NCI-H82 treated with DMSO at 0.1 percent for 48 hours (cell line): ENCODE results near the gene PPP1R16B.
"Not testable (repeated sequence)": the region's sequence is repeated elsewhere in the genome, so short reads cannot be mapped to it uniquely, and the experiment has no call there.

Experiments
- DNase-seq: peaks from one replicate; lab custom pipeline; 2025; ENCODE audit not compliant: unreplicated experiment; lab: John Stamatoyannopoulos, UW

The PPP1R16B gene

GRCh38 chr20:38791291-38791690, 14.2 kb upstream of the PPP1R16B start:
- DNase-seq, result no peak

DNA sequence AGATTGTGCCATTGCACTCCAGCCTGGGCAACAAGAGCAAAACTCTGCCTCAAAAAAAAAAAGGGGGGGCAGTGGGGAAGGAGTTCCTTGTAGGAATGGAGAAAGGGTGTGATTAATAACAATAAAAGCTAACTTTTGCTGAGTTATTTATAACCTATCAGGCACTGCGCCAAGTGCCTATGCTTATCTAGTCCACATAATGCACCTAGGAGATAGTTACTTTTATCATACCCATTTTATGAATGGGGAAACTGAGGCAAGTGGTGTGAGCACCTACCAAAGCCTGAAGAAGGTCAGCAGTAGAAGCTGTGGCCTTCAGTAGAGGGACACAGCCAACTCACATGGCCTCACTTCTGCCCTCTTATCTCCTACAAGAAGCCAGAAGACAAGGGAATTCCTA, 13.6 kb upstream of the PPP1R16B start:
- DNase-seq, result no peak

DNA sequence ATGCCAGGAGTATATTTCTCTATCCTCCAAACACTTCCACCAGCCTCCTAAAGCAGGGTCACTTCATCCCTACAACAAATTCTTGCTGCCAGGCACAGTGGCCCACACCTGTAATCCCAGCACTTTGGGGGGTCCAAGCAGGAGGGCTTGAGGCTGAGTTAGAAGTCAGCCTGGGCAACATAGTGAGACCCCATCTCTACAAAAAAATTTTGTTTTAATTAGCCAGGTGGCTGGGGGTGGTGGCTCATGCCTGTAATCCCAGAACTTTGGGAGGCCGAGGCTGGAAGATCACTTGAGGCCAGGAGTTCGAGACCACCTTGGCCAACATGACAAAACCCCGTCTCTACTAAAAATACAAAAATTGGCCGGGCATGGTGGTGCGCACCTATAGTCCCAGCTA, 11.4 kb upstream of the PPP1R16B start:
- DNase-seq, result not testable (repeated sequence)

- DNase-seq, result no peak
These were observed 7.2 kb upstream of the PPP1R16B start for GRCh38 chr20:38798266-38798665.

GRCh38 chr20:38799203-38799602, 6.3 kb upstream of the PPP1R16B start:
- DNase-seq, result no peak

DNA sequence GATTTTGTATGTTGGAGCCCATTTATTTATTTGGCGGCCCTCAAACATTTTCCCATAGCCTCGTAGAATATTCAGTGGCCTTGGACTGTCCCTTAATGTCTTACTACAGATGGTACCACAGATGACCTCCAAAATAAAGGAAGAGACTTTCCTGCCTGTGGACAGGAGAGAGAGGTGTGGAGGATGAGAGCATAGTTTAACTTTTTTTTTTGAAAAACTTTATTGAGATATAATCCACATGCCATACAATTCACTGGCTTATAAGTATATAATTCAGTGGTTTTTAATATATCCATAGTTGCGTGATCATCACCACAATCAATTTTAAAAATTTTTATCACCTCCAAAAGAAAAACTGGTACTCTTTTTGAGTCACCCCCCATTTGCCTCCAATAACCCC, 4.6 kb upstream of the PPP1R16B start:
- DNase-seq, result no peak

- DNase-seq, result no peak
These were observed 1.3 kb upstream of the PPP1R16B start for GRCh38 chr20:38804221-38804620.

DNA sequence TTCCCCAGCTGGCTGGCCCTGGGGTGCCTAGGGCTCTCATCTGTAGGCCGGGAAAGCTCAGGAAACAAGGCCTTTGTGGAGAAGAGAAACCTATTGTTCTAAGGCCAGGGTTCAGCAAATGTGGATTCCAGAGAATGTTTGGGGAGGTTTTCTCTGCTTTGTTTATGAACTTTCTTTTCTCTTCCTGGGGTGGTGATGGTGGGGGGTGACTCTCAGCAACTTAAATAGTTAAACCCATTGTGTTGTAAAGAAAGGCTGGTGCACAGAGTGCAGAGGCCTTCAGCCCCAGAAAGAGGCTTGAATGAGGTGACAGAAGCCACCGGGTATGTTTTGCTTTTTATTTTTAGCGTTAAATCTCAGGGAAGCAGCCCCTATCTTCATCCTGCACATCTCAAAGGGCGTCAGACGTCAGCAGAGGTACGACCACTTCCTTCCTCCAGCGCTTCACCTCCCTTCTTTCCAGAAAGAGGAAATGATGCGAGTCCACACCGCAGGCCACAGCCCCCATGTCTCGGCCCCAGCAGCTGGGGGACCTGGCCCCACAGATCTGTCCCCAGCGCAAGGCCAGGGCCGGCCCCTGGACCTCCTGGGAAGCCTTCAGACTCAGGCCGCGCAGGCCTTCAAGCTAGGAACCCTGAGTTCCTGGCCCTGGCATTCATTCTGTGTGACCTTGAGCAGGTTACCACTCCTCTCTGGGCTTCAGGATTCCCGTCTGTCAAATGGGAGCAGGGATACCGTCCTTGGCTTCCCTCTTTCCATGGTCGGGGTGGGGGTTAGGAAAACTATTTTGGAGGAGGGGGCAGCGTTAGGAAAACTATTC, 605 bp upstream of the PPP1R16B start:
- DNase-seq, result no peak

GRCh38 chr20:38805958-38806854, 709 bp downstream of the PPP1R16B start:
- DNase-seq, result no peak

DNA sequence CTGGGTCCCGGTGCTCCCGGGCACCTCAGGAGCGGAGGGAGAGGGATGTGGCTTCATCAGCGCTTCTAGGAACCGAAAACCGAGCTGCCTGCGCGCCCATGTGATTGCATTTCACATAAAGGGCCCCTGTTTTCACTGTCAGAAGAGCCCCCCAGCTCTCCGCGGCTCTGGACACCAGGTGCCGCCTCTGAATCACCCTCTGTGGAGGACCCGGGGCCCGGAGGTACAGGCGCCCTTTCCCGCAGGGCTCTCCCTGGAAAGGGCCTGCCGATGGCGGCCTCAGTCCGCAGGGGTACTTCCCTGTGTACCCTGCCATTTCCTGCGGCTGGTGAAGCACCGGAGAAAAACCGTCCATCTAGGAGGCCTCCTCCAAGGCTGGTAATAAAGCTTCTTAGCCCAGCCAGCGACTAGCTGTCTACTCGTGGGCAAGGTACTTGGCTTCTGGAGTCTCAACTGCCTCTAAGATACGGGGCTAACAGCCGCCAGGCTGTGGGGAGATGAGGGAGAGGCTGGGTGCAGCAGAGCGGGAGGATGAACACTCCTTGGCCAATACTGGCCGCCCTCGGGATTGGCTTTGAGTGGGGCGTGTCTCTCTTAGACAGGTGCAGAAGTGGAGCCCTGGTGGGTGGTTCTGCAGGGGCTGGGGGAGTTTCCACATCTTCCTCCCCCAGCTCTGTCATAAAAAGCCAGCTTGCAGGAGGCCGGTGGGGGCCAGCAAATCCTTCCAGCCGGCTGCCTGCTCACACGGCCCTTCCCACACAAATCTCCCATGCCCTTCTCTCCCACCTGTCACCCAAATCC, 1.6 kb downstream of the PPP1R16B start:
- no peak for DNase-seq

- DNase-seq, result no peak
These were observed 4.4 kb downstream of the PPP1R16B start for GRCh38 chr20:38809942-38810341.

- no peak for DNase-seq
These were observed 5.6 kb downstream of the PPP1R16B start for GRCh38 chr20:38810926-38811630.

GRCh38 chr20:38811769-38812168, 6.3 kb downstream of the PPP1R16B start:
- DNase-seq, result no peak

DNA sequence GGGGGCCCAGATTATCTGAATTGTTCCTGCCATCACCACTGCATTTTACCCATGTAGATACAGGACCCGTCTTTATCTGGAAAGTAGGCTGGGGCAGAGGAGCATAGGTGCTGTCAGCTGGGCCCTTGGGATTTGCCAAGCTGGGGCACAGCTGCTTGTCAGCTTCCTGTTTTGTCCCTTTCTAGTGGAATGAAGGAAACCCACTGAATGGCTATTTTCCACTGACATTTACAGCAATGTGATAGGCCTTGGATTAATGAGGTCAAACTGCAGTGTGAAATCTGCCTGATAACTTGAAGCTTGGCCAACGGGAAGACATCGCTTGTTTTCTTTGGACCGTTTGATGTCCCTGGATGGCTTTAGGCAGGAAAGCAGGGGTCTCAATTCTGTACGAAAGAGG, 6.7 kb downstream of the PPP1R16B start:
- DNase-seq, result no peak

DNA sequence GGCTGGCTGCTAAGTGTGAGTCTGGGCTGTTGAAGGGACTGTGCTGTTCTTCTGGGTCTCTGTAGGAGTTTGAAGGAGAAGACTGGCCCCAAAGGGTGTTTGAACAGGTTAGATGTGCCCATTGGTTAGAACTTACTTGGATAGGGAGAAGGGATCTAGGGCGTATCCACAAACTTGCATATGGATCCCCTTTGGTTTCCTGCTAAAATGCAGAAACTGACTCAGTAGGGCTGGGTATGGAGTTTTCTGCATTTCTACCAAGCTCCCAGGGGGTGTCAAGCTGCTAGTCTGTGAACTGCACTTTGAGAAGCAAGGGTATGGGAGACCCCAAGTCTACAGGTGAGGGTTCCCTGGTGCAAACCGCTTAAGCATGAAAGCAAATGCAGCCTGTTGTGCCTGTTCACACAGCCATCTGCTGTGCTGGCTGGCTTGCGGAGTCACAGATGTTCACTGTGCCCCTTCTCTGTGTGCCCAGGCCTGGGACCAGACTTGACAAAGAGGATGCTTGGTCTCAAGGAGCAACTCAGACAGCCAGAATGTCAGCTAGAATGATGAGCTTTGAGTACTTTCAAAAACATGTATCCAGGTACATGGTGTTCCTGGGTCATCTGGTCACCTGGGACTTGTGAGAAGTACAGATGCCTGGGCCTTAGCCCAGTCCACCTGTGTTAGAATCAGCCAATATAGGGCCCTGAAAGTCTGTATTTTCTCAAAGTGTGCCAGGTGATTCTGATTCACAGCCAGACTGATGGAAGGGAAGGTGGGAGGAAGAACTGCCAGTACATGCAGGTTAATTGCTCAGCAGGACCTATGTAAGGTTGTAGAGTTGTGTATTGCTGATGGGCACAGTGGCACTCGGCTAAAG, 7.4 kb downstream of the PPP1R16B start:
- DNase-seq, result no peak

- DNase-seq, result not testable (repeated sequence)
These were observed 8.1 kb downstream of the PPP1R16B start for GRCh38 chr20:38813574-38813962.

- DNase-seq, result no peak
These were observed 9.9 kb downstream of the PPP1R16B start for GRCh38 chr20:38815446-38815845.

DNA sequence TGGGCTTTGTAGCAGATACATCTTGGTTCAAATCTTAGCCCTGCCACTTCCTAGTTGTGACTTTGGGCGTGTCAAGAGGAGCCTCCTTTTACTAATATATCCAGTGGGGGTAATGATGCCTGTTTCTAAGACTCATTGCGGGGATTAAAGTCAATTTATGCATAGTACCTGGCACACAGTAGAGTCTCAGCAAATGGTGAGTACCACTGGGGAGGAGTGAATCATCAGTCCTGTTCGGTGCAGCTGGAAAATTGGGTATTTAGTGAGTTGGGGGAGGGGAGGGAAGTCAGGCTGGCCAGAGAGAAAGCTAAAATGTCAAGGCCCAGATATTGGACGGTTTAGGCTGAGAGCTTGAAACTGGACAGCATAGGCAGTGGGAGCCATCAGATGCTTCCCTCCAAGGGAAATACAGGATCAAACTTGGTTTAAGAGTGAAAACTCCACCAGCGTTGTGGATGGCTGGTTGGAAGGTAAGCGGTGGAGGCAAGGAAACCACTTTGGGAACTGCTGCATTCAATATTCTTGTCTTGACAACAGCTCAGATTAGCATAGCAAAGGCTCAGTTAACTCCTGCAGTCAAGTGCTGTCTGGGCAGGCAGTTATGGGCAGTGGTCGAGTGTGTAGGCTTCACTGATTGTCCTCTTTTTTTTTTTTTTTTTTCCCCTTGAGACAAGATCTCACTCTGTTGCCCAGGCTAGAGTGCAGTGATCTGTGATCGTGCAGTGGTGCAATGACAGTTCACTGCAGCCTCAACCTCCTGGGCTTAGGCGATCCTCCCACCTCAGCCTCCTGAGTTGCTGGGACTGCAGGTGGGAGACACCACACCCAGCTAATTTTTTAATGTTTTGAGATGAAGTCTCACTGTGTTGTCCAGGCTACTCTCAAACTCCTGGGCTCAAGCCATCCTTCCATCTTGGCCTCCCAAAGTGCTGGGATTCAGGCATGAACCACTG, 12.9 kb downstream of the PPP1R16B start:
- DNase-seq, result no peak

- no peak for DNase-seq
These were observed 20.0 kb downstream of the PPP1R16B start for GRCh38 chr20:38825571-38825900.
